Ishikawa (cell line): ENCODE data around the gene CPA5.

Experiments used
- EP300 ChIP-seq: IDR thresholded peaks from 2 replicates; pipeline ENCODE4 v1.6.1; 2012; ENCODE audit warnings: borderline replicate concordance
- YY1 ChIP-seq: IDR thresholded peaks from 2 replicates; pipeline ENCODE4 v1.6.1; 2012; ENCODE audit warnings: low read depth
- ZBTB7A ChIP-seq: IDR thresholded peaks from 2 replicates; pipeline ENCODE4 v1.6.1; 2012; ENCODE audit warnings: low read depth
- TF ChIP-seq, protein P1 (sequence below): IDR thresholded peaks from 2 replicates; pipeline ENCODE4 v1.6.1; 2012
- TF ChIP-seq, protein P2 (sequence below): IDR thresholded peaks from 2 replicates; pipeline ENCODE4 v1.6.1; 2012; ENCODE audit warnings: low read depth, mild to moderate bottlenecking

DNA sequence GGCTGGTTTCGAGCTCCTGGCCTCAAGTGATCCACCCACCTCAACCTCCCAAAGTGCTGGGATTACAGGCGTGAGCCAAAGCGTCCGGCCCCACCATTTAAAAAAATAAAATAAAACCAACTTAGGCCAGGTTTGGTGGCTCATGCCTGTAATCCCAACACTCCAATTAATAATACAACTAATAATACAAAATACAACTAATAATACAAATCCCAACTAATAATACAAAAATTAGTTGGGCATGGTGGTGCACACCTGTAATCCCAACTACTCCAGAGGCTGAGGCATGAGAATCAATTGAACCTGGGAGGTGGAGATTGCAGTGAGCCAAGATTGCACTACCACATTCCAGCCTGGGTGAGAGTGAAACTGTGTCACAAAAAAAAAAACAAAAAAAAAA lies 68.6 kb downstream of the CPA5 start:
- no peak for TF ChIP-seq ZBTB7A
- TF ChIP-seq, protein P1, sequence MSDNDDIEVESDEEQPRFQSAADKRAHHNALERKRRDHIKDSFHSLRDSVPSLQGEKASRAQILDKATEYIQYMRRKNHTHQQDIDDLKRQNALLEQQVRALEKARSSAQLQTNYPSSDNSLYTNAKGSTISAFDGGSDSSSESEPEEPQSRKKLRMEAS, result no peak
- no peak for TF ChIP-seq EP300
- TF ChIP-seq, protein P2, sequence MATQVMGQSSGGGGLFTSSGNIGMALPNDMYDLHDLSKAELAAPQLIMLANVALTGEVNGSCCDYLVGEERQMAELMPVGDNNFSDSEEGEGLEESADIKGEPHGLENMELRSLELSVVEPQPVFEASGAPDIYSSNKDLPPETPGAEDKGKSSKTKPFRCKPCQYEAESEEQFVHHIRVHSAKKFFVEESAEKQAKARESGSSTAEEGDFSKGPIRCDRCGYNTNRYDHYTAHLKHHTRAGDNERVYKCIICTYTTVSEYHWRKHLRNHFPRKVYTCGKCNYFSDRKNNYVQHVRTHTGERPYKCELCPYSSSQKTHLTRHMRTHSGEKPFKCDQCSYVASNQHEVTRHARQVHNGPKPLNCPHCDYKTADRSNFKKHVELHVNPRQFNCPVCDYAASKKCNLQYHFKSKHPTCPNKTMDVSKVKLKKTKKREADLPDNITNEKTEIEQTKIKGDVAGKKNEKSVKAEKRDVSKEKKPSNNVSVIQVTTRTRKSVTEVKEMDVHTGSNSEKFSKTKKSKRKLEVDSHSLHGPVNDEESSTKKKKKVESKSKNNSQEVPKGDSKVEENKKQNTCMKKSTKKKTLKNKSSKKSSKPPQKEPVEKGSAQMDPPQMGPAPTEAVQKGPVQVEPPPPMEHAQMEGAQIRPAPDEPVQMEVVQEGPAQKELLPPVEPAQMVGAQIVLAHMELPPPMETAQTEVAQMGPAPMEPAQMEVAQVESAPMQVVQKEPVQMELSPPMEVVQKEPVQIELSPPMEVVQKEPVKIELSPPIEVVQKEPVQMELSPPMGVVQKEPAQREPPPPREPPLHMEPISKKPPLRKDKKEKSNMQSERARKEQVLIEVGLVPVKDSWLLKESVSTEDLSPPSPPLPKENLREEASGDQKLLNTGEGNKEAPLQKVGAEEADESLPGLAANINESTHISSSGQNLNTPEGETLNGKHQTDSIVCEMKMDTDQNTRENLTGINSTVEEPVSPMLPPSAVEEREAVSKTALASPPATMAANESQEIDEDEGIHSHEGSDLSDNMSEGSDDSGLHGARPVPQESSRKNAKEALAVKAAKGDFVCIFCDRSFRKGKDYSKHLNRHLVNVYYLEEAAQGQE, result no peak
- no peak for TF ChIP-seq YY1
